ENCODE measurements around the gene EPHB2.
"Not testable (repeated sequence)": the region's sequence is repeated elsewhere in the genome, so short reads cannot be mapped to it uniquely, and the experiment has no call there.

Gene EPHB2

DNA sequence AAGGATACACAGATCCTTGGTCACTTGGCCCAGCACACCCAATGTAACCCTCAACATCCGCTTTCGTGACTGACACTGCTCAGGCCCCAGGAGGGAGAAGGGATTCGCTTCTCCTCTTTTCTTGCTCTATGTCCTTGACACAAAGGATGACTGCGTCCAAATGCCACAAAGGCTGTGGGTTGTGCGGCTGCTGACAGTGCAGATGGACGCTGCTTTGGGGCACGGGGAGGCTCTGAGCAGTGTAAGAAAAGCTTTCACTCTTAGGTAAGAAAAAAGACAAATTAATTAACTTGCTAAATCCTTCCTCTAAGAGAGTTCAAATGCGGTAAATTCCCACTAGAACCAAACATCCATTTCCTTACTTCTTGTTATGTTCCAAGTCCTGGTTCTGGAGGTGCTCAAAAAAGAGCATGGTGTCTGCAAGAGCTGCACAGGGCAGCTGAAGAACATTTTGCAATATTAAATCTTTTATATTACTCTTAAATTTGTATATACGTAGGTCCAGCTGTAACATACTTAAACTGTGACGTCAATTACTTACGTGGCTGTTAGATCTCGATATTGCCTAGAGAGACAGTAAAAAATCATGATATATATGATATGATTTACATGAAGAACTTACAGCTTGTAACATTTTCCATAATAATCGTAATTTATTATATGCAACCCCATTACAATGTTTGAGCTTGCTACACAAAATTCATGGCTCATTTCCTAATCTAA lies 19.4 kb upstream of the EPHB2 start:
- DNase-seq (ENCODE audit: low read depth), result no peak

DNA sequence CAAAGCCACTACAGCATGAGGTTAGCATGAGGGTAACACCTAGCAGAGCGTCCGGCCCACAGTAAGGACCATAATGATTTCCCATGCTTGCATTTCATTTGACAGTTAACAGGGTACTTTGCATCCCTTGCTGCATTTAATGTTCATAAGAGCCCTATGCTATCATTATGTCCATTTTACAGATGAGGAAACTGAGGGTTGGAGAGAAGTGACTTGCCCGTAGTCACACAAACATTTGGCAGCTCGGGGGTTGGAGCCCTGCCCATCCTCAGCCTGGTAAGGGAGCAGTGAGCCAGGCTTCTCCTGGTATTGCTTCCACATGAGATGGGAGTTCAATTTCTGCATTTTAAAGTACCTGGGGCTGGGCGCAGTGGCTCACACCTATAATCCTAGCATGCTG lies 16.5 kb upstream of the EPHB2 start:
- no peak for DNase-seq (ENCODE audit: low read depth)

DNA sequence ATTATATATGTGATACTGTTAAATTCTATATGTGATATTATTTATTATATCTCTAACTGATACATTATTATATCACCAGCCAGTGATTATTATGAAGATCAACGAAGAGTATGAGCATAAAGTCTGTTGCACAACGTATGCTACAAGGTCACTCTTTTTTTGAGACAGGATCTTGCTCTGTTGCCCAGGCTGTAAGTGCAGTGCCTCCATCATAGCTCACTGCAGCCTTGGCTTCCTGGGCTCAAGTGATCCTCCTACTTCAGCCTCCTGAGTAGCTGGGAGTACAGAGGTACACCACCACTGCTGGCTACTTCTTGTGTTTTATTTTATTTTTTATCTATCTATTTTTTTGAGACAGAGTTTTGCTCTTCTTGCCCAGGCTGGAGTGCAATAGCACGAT lies 14.0 kb upstream of the EPHB2 start:
- no peak for DNase-seq (ENCODE audit: low read depth)

DNA sequence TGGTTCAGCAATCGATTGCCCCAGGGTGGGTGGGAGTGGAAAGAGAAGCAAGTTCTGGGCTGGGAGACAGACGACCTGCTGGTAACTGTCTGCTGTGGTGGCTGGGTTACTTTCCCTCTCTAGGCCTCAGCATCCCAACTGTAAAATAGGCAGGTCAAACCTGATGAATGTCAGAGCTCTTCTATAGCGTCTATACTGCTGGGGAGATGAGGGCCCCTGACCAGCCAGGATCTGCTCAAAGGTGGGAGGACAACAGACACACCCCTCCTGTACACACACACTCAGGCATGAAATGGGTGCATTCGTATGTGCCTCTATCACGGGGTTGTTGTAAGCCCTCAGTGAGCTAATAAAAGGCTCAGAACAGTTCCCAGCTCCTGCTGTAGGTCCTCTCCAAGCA lies 12.7 kb upstream of the EPHB2 start:
- no peak for DNase-seq (ENCODE audit: low read depth)

DNA sequence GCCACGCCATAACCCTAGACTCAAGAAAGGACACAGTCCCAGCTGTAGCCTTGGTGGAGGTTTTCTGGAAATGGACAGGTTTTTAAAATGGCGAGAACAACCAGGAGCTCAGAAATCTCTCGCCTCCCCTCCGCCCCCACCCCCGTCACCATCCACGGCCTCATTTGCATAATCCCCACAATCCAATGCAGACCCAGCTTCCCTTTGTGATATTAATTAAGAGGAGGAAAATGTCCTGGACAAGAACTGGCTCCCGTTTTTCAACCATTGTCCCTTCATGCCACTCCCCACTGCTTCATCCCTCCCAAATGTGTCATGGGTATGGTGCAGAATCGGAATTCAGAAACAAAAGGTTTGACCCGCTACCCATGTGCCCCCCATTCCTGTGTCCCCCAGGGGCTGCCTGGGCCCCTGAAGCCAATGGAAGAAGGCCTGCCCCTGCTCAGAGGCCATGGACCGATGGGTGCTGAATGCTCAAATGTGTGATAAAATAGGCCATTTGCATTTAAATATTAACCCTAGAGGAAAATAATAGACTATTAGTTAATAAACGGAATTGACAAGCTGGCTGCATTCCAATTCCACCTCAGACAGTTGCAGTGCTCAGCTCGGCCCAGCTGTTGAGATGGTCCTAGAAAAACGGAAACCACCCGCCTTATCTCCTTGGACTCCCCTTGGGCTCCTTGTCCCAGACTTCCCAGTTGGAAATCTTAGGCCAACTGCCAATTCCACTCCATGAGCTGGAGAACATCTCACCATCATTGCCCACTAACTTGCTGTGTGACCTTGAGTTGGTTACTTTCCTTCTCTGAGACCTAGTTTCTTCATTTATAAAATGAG lies 10.7 kb upstream of the EPHB2 start:
- DNase-seq (ENCODE audit: low read depth), result no peak

DNA sequence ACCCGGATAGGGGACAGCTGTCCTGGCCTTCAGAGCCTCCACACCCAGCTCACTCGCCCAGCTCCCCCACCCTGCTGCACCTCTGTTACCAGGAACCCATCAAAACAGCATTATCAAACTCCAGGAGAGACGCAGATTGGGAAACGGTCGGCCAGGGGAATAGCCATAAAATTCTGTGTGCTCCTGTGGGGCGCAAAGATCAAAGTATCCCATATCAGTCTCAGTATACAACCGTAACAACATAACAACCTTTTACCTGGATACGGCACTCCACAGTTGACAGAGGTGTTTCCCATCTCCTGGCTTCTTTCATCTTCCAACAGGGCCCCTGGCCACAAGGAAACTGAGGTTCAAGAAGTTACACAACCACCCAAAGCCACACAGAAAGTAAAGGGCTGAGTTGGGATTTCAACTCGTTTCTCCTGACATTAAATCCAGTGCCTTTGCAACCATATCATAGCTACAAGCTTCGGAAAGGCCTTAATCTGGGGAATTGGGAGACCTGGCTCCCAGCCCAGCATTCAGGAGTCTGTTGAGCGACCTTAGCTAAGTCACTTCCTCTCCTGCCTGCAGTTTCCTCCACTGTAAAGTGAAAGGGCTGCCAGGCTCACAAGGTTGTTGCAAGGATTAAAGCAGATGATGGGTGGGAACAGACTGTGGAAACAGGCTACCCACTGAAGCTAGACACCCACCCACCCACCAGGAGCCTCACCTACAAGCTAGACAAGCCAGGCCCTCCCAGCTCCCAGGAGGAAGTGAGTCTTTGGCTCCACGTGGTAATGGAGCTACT lies 8.1 kb upstream of the EPHB2 start:
- DNase-seq (ENCODE audit: low read depth), result no peak

DNA sequence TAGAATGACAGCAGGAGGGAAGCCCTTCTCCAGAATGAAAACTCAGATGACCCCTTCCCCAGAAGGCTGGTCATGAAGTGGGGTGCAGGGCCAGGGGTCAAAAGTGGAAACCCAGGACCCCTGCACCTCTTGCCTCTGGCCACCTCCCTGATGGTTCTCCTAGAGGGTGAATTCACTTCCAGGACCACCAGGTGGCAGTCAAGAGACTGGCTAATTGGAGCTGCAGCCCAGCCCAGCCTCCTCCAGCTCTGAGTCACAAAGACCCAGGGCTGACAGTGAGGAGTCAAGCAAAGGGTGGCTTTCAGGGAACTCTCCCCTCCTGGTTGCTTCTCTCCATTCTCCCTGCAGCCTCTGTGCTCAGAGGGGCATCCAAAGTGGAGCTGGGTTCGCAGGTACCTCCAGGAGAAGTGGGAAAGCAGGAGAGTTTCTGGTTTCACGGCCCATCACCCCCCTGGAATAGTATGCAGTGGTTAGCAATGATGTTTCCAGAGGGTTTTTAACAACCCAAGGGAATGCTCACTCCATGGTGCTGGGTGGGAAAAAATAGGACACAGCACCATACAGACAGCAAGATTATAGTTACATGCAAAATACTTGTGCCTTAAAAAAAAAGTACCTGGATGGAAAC lies 6.1 kb upstream of the EPHB2 start:
- peak; percentile 76 for DNase-seq (ENCODE audit: low read depth)

DNA sequence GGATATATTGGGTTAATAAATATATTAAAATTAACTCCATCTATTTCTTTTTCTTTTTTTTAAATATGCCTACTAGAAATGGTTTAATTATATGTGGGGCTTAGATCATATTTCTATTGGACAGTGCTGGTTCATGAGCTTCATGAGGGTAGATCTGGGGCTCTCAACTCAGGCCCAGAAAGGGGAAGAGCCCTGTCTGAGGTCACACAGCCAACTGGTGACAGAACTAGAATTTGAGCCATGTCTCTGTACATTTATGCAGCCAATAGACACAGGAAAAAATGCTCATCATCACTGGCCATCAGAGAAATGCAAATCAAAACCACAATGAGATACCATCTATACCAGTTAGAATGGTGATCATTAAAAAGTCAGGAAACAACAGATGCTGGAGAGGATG lies 5.1 kb upstream of the EPHB2 start:
- DNase-seq (ENCODE audit: low read depth), result no peak

DNA sequence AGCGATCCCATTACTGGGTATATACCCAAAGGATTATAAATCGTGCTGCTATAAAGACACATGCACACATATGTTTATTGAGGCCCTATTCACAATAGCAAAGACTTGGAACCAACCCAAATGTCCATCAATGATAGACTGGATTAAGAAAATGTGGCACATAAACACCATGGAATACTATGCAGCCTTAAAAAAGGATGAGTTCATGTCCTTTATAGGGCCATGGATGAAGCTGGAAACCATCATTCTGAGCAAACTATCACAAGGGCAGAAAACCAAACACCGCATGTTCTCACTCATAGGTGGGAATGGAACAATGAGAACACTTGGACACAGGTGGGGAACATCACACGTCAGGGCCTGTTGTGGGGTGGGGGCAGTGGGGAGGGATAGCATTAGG lies 4.5 kb upstream of the EPHB2 start:
- not testable (repeated sequence) for DNase-seq (ENCODE audit: low read depth)

DNA sequence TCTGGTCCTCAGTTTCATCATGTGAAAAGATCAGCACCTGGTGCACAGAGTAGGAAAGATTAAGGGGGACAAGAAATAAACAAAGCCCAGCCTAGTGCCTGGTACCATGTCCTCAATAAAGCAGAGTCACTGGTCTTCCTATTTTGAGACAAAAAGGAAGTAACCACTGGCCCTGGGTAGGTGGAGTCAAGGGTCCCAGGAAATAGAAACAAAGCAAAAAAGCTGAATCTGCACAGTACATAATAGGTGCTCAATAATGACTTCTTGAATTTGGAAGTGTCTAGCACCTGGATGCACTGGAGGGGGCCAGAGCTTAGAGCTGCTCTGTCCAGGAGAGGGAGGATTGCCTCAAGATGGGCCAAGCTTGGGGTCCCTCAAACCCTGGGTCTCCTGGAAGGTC lies 1.9 kb upstream of the EPHB2 start:
- DNase-seq (ENCODE audit: low read depth), result no peak

DNA sequence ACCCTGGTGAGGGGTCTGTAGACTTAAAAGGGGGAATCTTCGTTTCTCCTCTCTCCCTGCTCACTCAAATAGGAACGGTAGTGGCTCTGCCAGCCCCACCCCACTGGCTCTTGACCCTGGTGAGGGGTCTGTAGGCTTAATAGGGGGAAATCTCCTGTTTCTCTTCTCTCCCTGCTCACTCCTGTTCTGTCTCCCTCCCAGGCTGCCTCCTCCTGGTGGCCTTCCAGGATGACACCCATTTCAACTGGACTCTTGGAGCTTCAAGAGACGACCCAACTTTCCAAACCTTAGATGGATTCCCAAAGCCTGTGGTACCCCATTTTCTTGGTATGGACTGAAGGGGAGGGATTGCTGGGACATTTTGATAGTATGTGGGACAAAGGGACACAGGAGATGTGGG lies 1.4 kb upstream of the EPHB2 start:
- DNase-seq (ENCODE audit: low read depth), result no peak

DNA sequence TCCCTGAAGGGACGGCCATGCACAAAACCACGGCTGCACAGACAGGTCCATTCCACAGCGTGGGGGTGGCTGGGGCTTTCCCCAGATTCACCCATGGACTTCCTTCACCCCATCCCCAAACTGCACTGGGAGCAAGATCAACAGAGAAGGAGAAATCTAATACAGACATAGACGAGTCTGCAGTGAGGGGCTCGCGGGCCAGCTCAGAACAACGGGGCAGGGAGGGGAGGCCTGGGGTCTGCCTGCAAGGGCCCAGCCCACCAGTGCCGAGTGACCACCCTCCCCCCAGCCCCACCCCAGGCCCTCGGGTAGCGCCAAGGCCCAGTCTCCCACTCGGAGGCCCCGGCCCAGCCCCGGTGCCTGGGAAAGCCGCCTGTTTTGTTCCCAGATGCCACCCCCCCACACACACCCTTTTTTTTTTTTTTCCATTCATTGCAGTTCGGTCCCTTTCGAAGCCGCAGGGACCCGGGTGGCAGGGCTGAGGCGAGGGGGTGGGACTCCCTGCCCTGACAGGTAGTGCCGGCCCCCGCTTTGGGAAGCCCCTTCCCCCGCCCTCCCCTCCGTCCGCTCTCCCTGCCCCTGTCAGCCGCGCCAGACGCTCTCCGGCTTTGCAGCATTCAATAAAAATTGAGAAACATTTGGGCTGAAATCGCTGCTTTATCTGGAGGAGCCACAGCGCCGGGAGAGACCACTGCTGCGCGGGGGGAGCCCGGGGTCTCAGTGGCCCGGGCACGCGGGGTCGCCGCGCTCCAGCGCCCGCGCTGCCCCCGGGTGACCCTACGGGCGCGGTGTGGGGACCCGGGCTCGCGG lies 543 bp upstream of the EPHB2 start:
- DNase-seq (ENCODE audit: low read depth), result no peak

DNA sequence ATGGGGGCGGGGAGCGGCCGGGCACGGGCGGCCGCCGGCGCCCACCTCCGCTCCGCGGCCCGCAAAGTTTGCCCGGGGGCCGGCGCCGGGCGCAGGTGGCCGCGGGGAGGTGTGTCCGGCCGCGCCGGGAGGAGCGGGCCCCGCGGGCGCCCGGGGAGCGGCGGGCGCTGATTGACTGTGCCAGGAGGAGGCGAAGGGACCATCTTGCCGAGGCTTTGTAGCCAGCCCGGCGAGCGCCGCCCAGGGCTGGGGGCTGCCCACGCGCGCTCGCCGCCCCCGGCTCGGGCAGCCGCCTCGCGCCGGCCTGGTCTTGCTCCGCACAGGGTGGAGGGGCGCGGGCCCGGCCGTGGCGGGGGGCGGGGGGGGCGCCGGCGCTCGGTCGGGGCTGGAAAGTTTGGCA lies 432 bp downstream of the EPHB2 start:
- DNase-seq (ENCODE audit: low read depth), result no peak

DNA sequence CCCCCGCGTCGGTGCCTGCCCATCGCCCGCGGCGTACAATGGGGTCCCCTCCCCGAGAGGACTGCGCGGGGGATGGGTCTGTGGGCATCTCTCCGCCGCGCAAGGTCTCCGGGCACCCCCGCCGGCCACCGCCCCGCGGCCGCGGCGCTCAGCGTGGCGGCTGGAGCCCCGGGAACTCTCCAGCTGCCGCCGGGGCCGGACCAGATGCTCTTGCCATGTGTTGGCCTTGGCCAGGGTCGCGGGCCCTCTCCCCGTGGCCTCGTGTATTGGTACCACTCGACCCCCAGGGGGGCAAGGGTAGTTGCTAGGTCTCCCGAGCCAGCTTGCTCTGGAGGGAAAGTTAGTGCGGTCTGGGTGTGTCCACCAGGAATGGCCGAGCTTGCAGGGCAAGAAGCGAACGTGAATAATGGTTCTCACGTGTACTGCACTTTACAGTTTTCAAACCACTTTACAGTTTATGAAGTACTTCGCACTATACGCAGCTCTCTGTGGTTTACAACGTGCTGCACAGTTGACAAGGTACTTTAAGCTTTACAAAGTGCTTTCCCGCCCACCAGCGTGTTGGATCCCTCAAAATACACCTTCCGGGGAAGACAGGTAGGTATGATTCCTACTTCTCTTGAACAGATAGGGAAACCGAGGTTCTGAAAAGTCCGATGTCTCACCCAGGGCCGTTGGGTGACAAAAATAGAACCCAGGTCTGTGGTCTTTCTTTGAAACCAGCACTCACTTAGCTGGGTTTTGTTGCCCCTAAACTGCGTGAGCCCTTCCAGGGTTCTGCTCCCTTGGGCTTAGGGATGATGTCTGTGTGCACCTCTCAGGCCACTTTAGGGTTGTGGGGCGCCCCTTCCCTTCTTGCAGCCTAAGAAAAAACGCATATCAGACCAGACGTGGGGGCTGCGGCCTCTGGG lies 1.2 kb downstream of the EPHB2 start:
- DNase-seq (ENCODE audit: low read depth), result no peak

DNA sequence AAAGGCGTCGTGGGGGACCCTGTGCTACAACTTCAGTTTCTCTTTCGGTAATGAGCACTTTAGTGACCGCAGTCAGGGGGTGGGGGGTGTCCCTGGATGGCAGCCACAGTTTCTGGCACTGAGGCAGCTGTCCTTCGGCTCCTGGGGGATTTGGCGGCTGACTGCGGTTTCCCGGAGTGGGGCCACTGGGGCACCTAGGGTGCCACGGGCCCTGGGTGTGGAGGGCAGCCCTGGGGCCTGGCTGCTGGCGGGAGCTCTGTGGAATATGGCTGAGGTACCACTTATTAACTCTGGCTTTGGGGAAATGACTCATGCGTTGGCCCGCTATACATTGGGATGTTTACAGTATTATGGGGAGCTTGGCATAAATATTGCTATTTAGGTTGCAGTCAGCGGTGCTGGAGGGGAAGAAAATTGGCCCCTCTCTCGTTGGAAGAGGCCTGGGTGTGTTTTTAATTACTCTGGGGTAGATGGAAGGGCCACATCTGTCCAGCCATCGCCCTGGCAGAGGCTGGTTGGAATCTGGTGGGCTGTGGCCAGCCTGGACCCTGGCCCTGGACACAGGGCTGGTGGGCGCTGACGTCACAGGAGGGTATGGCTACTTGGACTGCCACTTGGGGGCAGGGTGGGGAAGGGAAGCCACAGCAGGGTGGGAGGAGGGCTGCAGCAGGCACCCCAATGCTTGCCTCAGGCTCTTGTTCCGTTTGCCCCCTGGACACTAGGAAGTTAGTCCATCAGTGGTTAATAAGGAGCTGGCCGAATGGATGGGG lies 2.0 kb downstream of the EPHB2 start:
- DNase-seq (ENCODE audit: low read depth), result peak; percentile 20

DNA sequence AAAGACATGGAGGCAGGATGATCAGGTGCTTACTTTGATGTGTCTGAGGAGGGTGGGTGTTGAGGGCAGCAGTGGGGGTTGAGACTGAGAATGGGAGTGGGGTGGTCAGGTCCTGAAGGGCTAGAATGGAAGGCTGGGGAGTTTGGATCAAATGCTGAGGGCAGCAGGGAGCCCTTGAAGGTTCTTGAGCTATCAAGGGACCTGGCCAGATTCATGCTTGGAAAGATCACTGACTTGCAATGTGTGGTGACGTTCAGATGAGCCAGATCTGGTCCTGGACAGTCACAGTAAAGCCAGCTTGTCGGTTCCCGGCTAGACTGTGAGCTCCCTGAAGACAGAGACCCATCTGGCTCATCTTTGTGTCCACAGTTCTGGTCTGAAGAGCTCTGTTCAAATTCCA lies 3.8 kb downstream of the EPHB2 start:
- no peak for DNase-seq (ENCODE audit: low read depth)

DNA sequence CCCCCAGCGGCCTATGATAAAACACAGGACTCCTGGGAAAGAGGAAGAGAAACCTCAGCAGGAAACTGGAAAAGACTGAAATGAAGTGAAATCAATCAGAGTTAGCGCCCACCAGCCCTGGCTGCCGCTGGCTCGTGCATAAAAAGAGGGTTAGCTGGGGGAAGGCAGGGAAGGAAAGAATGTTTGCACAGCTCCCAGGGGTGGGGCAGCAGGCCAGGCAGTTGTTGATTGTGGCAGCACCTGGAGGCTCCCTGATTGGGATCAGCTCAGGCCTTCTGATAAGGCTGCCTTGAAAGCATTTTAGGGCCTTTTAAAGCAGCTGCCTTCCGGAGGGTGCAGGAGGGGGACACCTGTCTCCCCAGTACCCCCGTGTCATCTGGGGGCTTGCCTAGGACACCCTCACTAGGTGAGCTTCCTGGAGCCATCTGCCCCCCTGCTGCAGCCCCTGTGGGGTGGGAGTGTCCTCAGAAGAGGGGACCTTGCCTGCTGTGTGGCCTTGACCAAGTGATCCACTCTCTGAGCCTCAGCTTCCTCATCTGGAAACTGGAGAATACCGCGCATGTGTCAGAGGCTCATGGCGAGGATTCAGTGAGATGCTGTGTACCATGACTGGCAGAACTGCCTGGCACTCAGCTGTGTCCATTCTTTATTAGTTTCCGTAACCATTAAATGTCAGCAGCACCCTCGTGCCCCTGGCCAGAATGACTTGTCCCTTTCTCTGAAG lies 6.6 kb downstream of the EPHB2 start:
- DNase-seq (ENCODE audit: low read depth), result no peak

DNA sequence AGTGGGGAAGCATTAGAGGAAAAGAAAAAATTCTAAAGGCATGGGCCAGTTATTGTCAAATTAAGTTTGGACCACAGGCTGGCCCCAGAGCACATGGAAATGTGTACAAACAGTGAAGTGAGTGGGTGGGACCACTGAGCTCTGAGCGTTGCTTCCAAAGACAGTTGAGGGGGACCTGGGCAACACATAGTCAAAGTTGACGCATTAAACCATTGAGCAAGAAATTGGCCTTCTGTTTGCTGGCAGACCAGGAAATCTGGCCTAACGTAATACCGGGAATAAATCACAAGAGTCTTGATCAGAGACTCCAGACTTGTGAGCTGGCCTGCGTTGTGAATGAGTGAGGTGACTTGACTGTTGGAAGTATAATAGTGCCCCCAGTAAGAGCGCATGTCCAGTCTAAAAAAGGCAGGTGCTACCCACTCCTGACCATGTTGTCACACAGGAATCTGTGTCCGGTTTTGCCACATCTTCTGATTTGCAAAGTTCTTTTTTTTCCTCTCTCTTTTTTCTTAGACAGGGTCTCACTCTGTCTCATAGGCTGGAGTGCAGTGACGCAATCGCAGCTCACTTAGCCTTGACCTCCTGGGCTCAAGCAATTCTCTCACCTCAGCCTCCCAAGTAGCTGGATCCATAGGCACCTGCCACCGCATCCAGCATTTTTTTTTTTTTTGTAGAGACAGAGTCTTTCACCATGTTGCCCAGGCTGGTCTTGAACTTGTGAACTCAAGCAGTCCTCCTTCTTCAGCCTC lies 10.7 kb downstream of the EPHB2 start:
- no peak for DNase-seq (ENCODE audit: low read depth)
